Thoracic aorta endothelial cell (primary cell): ENCODE data around the gene MMP13. TPM values are rescaled to one million over a fixed set of nuclear protein-coding genes. Genes with fewer than 3 reads are reported as not detected.

Experiments
- small RNA-seq: library from RNA; depleted of rRNA; stranded (forward); fragments of <200 nt; gene quantifications from one replicate; pipeline ENCODE3, GENCODE V24; 2012
- total RNA-seq: library from RNA; depleted of rRNA; stranded (reverse); fragments of >200 nt; gene quantifications from 2 replicates; pipeline ENCODE4 v1.2.3, GENCODE V29; 2012

Gene MMP13
- not detected in 2 replicates for total RNA-seq

GRCh38 chr11:102955624-102956023 is at the start of gene MMP13:
MMP13 (minus strand) TSS chr11:102955732; CDS start chr11:102955705, 27 bp downstream.

Small RNA genes within 50 kb of the gene (small RNA-seq; reads per million reads assigned to genes)
- not detected for gene RNU7-159P

Other genes starting within 250 kb of the MMP13 start
- not detected in 2 replicates for gene MMP27, start 250.0 kb downstream of the MMP13 start, total RNA-seq
- gene MMP8, start 230.8 kb downstream of the MMP13 start, total RNA-seq, result not detected in 2 replicates
- 2.4 and 12.9 TPM in 2 replicates for gene MMP10, start 175.1 kb downstream of the MMP13 start, total RNA-seq
- gene MMP1, start 157.6 kb downstream of the MMP13 start, total RNA-seq, result 5.2 and 2,491 TPM in 2 replicates
- gene MMP3, start 112.1 kb downstream of the MMP13 start, total RNA-seq, result 0.07 and 0.13 TPM in 2 replicates
- not detected in 2 replicates for gene MMP12, start 80.8 kb downstream of the MMP13 start, total RNA-seq
- 105 and 132 TPM in 2 replicates for gene DCUN1D5, start 136.4 kb upstream of the MMP13 start, total RNA-seq
- gene DYNC2H1, start 153.7 kb upstream of the MMP13 start, total RNA-seq, result 14.4 and 14.8 TPM in 2 replicates